RCC 7860 (cell line): ENCODE measurements around the gene GUCY2C.
"Not testable (repeated sequence)": the region's sequence is repeated elsewhere in the genome, so short reads cannot be mapped to it uniquely, and the experiment has no call there.

ENCODE experiments used
- DNase-seq: peaks from one replicate; pipeline ENCODE4 v3.0.0-alpha.2; 2015; ENCODE audit warnings: low spot score
- FAIRE-seq: peaks from 2 replicates; lab custom pipeline; 2012; peaks lifted over from hg19 to GRCh38; lab: Jason Lieb, UNC

GUCY2C gene

GRCh38 chr12:14689144-14689543 lies 7.3 kb downstream of the GUCY2C start:
- DNase-seq (no peak), FAIRE-seq (no peak)

GRCh38 chr12:14682231-14682630 lies 14.2 kb downstream of the GUCY2C start:
- not testable (repeated sequence) for DNase-seq

DNA sequence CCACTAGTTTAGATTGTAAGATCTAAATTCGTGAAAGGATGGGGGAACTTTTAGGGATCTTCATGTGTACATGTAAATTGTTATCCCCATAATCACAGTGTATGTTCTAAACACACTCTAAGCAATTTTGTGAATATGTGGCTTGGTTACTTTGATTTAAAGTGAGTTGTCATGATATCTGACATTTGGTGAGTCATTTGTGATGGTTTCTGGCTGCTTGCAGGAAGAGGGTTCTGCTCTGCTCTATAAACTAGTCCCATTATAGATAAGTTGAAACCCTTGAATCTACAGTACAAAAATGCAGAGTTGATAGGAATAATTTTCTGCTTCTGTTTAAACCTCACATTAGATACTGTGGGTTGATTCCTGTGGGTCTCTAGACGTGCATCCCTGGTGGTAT lies 14.8 kb downstream of the GUCY2C start:
- no peak for FAIRE-seq
- no peak for DNase-seq

More at GRCh38 chr12:14682231-14682630, 14.2 kb downstream of the GUCY2C start:
- not testable (repeated sequence) for FAIRE-seq

DNA sequence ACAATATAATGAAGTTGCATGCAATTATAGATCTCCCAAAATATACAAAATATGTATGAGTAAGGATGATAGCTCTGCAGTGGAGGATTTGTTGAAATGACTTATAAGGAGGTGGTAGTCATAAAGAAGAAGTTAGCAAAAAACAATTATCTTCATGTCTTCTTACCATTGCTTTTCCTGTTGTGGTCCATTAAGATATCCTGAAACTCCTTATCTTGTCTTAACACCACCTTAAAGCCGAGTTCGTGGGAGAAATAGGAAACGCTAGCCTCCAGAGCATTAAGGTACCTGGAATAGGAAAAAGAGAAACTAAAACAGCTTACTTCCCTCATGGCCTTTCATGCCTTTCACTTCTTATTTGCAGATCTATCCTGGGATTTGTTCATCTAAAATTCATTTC lies 15.2 kb downstream of the GUCY2C start:
- FAIRE-seq: no peak
- DNase-seq: no peak

DNA sequence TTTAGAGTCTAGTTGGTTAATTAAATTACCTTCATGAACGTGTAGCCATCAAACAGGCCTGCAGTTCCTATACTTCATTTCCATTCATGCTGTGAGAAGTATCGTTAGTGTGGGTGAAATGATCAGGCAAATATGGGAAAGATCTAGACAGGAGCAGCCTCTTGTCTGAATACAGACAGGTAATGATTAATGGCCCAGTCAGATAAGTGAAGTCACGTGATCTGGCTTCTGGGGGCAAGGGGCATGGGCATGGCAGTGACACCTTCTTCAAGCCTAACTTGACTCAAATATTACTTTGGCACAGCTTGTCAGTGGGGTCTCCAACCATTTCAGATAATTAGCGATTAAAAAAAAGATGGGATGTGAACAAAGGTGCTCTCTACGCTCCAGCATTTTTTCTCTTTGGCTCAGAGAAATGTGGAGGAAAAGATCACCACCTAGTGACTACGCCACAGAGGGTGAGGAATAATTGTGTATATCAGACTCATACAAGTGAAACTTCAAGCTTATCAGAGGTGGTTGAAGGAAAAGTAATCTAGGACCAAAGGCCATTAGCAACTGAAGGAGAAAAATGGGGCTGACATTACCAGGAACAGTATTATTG lies 17.8 kb downstream of the GUCY2C start:
- no peak for FAIRE-seq
- DNase-seq: no peak

DNA sequence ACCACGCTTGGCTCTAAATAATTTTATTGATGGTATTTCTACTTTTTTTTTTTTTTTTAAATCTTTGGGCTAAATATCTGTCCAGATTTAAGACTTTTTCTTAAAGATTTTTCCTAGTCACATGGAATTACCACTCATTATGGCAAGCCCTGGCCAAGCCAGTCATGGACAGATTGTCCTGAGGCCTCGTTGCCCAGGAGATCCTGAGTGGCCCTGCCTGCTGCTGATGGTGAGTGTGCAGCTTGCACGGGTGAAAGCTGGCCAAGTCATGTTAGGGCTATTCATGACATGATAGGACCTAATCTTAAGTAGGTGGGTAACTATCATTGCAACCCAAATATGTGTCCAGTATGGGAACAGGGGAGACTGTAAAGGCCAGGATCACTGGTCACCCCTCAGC lies 27.8 kb downstream of the GUCY2C start:
- no peak for FAIRE-seq
- no peak for DNase-seq

GRCh38 chr12:14665354-14666348 lies 30.7 kb downstream of the GUCY2C start:
- FAIRE-seq (no peak), DNase-seq (no peak)

- FAIRE-seq (peak; percentile 35), DNase-seq (no peak)
Measured at GRCh38 chr12:14664434-14665023, 31.9 kb downstream of the GUCY2C start.

- DNase-seq (no peak), FAIRE-seq (no peak)
Measured at GRCh38 chr12:14663002-14663401, 33.4 kb downstream of the GUCY2C start.

GRCh38 chr12:14656846-14657245 lies 39.6 kb downstream of the GUCY2C start:
- no peak for FAIRE-seq
- DNase-seq: no peak

- DNase-seq (no peak), FAIRE-seq (no peak)
Measured at GRCh38 chr12:14655284-14655683, 41.1 kb downstream of the GUCY2C start.

DNA sequence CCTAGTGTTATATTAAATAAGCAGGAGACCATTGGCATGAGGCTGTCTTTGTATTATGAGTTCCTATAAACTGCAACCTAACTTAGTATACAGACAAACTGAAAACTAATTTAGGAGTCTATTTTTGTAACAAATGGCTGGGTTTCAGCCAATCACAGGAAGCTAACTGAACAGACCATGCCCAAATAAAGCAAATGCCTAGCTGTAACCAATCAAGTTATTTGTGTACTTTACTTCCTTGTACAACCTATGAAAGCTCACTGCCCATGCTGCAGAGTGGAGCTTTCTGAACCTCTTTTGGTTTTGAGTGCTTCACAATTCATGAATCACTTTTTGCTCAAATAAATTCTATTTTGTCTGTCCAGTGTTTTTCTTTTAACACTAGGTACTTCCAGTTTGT lies 41.6 kb downstream of the GUCY2C start:
- no peak for DNase-seq
- FAIRE-seq: no peak

DNA sequence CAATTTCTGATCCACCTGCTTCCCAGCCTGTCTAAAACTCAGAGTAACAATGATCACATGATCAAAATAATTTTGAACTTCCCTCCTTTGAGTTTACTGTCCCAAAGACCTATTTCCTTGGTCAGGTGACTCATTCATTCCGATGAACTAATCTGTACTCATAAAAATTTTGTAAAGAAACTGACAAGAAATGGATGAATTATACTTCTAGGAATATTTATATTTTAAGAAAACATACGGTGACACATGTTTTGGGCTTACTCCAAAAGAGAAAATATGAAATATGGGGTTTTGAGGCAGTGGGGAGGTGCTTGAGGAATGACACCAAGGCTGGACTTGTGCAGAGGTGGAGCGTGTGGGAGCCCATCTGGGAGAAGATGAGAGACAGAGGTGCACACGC lies 42.0 kb downstream of the GUCY2C start:
- DNase-seq (no peak), FAIRE-seq (no peak)

DNA sequence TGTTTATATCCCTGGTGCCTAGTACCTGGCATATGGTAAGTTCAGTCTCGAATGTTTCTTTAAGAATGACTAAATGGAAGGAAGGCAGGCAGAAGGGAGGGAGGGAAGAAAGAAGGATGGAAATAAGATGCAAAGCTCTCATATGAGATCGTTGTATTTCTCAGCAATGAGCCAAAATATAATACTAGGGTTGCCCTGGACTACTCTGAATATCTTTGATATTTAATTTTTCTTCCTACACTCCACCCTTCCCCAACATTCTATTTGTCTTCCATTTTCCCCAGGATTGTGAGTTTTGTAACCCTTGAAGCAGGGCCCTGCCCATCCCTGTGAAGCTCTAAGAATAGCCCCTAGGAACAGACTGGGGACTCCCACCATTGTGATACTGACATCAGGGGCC lies 43.9 kb downstream of the GUCY2C start:
- FAIRE-seq (no peak), DNase-seq (no peak)

DNA sequence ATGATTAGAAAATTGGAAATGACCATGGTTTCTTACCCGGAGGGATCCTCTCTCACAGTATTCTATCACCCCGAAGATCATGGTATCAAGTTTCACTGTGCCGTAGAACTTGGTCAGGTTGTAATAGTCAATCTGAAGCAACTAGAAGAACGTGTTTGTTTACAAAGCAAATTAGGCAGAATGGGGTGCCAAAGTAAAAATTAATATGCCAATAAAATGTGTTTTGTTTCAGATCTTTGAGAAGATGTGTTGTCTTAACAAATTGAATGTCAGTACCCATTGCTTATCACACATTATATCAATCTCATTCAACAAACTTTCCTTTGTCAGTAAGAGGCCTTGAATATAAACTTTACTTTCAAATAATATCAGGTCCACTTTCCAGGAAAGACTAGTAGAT lies 45.0 kb downstream of the GUCY2C start:
- no peak for FAIRE-seq
- DNase-seq: no peak

DNA sequence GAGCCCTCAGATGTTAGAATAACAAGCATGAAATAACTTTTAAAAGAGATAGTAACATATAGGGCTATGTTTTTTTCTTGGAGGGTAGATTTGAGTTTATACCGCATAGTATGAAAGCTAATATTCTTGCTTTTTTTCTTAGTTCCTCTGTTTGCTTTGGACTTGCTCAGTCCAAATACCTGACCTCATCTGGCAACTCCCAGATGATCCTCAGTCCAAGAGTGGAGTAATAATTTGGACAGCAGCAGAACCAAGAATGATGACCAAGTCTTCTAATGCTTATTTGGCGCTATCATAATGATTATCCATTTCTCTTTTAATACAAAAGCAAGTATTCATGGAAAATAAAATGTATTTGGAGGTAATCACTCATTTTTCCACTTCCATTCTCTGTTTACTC lies 45.6 kb downstream of the GUCY2C start:
- DNase-seq (no peak), FAIRE-seq (no peak)

DNA sequence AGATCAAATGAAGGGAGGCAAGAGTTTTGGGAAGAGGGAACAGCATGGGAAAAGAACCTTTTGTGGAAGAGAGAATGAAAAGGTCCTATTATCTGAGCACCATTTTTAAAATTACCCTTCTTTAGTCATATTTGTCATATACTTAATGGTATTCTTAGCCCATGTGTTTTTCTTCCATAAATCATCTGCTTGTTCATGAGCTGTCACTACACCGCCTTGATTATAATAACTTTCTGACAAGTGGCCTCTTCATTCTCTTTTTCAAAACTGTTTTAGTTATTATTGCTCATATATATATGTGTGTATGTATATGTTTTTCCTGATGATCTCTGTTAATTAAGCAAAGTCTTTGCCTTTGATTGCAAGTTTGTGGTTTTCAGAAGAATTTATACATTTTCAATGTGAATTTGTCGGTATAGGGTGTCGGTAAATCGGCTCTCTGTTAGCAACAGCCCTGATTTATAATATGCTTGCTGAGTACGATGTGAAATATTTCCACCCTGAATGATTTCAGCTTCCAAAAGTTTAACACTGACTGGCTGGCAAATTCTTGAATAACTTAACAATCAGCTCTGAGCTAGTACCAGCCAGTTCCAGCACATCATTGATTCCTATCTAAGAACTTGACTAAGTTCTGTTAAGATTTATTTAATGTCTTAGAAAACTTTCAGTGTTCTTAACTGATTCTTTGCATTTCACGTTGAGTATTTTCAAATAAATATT lies 49.2 kb downstream of the GUCY2C start:
- DNase-seq (no peak), FAIRE-seq (no peak)

GRCh38 chr12:14643251-14643650 lies 53.1 kb downstream of the GUCY2C start:
- FAIRE-seq (no peak), DNase-seq (no peak)

DNA sequence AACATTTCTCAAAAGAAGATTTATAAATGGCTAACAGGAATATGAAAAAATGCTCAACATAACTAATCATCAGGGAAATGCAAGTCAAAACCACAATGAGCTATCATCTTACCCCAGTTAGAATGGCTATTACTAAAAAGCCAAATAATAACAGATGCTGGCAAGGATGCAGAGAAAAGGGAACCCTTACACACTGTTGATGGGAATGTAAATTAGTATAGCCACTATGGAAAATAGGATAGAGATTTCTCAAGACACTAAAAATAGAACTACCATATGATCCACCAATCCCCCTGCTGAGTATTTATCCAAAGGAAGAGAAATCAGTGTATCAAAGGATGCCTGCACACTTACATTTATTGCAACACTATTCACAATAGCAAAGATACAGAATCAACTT lies 58.3 kb downstream of the GUCY2C start:
- DNase-seq (no peak), FAIRE-seq (no peak)

- FAIRE-seq (no peak), DNase-seq (no peak)
Measured at GRCh38 chr12:14635776-14636175, 60.6 kb downstream of the GUCY2C start.

GRCh38 chr12:14630793-14631192 lies 65.6 kb downstream of the GUCY2C start:
- DNase-seq (no peak), FAIRE-seq (no peak)
